CD4-positive, alpha-beta T cell treated with Interleukin-15 for 4 hours (primary cell): Measurements from ENCODE around the gene DAPK1.

Source experiments
- DNase-seq: peaks from one replicate; pipeline ENCODE4 v3.0.0-alpha.2; 2020; ENCODE audit warnings: low spot score

The DAPK1 gene

DNA sequence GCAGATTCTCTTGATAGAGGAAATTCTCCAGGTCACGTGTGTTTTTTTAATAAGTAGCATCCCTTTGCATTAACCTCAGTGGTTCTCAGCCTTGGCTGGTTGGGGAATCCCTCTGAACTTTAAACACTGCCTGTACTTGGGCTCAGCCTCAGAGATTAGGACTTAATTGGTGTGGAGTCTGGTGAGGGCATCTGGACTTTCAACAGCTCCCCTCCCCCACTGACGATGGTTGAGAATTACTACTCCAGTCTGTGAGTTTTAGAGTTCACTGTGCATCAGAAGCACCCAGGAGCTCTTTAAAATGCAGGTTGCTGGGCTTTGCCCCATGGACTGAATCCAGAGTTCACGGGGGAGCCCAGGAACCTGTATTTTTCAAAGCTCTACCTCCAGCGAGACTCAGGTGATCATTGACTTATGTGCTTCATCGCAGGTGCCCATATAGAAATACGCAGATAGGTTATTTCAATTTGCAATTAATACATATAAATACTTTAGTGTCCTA is 71.4 kb downstream of the DAPK1 start:
- DNase-seq, result no peak

DNA sequence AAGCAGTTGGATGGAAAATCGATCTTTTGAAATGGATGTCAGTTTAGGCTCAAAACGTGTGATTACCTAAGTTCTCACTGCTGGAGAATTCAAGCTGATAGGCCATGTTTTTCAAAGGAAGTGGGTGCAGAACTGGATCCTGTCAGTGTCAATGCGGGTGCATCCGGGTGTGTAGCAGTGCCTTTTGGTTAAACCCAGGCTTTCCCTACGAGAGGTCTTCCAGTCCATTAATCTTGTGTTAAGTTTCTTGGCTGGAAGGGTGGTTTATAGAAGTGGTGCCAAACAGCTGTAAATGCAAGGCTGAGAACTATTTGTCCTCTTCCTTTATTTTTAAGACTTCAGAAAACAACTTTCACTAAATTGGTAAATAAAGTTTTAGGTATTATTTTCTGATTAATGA is 71.9 kb downstream of the DAPK1 start:
- no peak for DNase-seq

DNA sequence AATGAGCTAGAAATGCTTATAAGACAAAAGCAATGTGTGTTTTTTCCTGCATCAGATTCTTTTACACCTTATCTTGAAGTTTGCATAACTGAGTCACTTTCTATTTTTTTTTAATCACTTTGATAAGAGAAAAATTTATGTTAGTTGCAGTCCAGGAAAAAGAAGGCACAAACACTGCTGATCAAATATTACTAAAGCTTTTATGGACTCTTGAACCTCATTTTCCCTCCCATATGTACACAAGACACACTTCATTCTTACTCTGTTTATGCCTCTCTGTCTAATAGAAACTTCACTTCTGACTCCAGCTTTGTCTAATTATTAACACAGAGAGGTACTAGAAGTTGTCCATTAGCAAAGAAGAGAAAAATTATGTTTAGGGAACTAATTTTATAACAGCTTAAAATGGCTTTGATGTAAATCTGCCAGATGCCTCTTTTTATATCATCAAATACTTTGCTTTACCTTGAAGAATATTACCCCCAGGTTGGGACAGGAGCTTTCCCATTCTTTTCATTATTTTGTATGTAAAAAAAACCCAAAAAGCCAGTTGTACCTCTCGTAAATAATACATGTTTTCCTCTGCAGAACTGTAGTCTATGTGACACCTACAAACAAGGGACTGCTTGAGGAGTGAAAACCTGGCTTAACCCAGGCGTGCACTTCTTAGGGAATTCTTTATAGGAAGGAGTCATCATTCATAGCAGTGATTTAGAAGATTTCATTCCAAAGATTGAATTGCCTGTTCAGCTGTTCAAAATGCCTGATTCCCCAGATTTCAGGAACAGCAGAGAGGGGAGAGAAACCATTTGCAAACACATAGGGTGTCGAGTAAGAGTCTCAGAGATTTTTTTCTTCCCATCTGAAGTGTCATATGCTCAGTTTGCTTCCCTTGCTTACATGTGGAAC is 72.6 kb downstream of the DAPK1 start:
- DNase-seq, result no peak

DNA sequence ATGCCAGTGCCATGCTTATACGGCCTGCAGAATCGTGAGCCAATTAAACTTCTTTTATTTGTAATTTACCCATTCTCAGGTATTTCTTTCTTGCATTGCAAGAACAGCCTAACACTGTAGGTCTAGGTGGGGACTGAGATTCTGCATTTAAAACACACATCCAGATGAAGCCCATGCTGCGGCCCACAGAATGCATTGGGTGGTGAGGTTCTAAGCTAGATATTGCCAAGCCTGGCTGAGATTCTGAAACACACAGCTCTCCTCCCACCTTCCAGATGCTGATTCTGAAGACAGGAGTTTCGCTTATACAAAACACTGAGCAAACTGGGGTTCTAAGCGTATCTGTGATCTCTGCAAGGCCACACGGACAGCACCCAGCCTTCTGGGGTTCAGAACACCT is 75.1 kb downstream of the DAPK1 start:
- no peak for DNase-seq

DNA sequence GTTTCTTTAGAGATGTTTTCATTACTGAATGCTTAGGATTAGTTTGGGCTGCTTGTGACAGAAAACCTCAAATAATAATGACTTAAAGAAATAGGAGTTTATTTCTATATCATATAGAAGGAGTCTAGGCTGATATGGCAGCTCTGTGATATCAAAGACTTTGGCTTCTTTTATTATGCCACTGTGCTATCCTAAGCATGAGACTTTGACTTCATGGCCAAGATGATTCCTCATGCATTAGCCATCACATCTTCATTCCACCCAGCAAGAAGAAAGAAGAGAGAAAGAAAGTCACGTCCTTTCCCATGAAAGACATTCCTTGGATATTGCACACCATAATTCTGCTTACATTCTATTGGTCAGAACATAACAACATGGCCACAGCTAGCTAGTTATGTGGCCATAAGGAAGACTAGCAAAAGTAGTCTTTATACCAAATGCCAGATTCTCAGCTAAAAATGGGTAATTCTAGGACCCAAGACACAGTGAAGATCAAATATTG is 76.2 kb downstream of the DAPK1 start:
- DNase-seq, result no peak

DNA sequence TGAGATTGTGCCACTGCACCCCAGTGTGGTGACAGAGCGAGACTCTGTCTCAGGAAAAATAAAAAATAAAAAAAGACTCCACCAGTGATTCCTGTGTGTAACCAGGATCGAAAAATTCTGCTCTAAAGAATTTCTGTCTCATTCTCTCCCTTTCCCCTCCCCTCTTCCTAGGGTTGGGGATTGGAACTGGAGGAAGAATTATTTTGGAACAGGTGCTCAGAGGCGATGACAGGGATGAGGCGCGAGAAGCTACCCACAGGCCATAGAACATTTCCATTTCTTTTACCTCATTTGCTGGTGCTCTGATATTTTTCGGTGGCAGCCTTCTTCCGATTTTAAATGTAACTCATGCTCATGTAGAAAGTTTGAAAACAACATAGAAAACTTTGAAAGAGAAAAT is 80.1 kb downstream of the DAPK1 start:
- no peak for DNase-seq

DNA sequence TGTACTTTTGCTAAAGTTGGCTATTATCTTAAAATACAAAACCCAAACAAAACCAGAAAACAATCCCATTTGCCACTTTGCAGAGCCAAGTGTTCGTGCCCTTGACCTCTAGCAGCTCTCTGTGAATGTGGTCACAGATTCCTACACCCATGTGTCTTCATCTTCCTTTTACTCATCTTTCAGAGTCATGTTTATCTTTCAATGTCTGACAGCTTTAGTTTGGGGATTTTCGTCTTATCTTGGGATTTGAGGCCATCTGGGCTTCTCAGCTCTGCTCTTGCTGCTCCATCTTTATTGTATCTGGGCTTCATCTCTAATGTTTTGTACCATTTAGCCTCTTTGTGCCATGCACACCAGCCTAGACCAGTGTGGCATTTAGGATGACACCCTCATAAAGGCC is 81.0 kb downstream of the DAPK1 start:
- no peak for DNase-seq

DNA sequence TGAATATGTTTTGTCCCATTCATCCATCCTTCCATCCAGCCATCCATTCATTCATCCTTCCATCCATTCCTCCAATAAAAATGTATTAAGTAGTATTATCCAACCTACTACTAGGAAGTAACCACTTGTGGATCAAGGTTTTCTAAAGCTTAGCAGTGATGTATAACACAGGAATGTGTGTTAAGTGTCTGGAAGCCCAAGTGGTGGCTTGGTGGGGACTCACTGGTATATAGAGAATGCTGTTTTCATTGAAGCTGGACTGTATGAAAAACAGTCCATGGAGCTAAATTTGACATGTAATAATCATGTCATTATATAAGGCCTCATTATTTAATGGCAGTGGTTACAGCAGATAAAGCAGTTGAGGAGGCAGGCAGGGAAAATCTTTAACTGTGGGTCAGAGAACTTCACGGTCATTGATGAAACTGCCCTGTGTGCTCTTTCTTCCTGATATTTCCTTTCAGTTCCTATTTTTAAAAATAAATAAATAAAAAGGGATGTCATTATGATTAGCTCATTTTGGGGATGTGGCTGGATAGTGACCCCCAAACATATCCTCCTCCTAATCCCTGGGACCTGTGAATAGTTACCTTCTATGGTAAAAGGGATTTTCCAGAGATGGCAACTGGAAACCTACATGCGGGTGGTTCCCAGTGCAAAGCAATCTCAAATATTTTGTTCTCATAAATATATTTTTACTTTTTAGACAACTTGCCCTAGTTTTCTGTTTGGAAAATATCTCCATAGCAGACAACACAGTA is 82.3 kb downstream of the DAPK1 start:
- no peak for DNase-seq

DNA sequence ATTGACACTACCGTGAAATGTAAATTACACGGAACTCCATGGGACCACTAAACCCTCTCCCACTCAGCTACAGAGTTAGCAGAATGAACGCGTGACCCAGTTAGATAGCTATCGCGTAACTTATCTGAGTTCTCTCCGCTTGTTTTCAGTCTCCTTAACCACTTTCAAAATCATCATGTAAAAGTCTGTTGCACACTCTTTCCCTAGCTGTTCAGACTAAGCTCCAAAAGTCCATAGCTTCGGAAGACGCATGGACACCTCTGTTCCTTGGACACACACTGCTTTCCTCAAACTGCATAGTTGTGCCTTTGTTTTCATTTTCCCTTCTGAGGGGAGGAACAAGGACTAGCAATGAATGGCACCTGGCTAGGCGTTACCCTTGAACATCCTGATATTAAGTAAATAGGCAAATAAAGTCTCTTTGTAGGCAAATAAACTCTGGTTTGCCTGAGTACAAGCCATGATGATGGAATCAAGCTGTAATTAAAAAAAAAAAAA is 83.3 kb downstream of the DAPK1 start:
- DNase-seq, result no peak

DNA sequence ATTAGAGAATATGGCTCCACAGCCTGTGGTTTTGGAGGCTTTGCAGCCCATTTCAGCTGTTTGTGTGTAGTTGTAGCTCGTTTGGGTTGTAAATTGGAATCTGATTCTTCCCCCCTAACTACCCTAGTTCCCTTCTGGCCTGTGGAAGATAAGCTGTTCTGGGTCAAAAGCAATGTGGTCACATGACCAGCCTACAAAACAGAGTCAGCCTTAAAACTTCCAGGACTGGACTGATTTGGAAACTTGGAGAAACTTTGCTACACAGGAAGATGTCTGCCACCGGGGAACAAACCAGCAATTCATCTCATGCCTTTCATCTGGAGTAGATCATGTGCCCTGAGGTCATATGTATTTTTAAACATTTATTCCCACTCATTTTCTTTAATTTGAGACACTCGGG is 83.8 kb downstream of the DAPK1 start:
- no peak for DNase-seq

DNA sequence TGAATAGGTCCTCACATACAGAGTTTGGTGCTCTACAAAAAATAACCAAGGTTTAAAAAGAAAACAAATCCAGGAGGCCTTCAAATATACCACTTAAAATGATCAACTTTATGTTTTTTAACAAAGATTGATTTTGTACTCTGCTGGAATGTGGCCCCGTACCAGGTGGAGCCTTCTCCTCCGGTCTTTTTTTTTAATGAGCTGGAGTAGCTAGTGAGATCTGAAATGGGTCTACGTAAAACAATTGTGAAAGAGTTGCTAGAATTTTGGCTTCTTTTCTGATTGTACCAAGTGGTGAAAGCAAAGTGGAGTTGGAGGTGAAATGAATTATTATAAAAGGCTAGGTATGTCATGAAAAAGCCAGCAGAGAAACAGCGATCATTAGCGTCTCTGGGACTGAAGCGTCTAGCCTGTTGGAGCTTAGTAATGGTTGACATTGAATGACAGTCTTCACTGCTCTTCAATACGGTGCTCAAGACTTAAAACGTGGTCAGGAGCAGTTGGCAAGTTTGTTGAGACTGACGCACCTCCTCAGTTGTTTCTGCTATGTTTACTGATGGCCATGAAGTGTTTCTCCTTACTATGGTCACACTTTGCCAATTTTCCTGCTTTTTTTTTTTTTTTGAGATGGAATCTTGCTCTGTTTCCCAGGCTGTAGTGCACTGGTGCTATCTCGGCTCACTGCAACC is 84.4 kb downstream of the DAPK1 start:
- DNase-seq, result no peak

DNA sequence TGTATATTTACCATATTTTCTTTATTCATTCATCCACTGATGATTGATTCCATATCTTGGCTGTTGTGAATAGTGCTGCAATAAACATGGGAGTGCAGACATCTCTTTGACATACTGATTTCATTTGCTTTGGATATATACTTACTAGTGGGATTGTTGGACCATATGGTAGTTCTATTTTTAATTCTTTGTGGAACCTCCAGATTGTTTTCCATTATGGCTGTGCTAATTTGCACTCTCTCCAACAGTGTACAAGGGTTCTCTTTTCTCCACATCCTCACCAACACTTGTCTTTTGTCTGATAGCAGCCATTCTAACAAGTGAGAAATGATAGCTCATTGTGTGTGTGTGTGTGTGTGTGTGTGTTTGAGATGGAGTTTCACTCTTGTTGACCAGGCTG is 86.7 kb downstream of the DAPK1 start:
- DNase-seq, result no peak

DNA sequence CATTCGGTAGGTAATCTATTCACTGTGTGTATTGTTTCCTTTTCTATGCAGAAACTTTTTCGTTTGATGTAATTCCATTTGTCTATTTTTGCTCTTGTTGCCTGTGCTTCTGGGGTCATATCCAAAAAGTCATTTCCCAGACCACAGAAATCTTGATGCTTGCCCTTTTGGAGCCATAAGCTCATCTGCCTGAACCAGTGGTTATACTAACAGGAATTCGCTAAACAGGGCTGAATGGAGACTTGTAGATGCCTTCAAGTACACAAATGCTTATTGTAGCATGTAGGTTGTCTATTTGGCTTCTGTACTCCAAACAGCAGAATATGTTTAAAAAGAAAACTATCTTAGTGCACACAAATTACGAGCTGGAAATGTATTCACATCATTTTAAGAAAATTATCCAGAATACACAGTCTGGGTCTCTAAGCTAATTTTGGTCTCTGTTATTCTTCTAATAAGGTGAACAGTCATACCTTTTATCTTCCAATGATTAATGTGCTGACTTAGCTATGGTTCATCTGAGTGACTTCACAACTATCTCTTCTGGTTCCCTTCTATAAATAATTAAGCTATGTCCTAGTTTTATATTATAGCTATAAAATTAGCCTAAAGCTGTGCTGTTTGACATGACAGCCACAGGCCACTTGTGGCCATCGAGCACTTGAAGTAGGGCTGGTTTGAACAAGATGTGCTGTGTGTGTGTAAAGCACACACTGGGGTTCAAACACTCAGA is 87.6 kb downstream of the DAPK1 start:
- DNase-seq, result no peak

DNA sequence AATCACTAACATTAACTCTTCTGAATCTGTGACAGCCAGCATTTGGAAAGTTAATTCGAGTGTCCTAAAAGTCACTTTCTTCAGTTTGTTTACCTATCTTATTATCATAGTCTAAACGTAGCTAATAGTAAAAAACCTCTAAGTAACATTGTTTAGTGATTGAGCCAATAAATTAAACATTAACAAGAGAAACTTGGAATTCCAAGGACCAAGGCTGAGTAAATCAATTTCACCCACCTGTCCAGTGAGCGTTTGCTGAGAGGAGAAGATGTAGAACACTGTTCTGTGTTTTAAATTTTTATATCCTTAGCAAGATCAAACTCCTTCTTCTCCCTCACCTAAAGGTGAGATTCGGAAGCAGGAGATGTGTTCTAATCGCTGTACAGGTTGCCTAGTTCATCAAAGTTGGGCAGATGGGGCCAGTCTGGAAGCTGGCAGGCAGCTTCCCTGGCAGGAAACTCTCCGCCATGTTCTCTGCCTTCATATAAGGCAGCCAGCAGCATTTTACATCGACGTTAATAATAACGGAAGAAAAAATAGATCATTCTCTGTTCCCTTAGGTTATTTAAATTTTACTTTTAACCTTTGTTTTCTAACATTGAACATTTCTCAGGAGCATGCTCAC is 89.2 kb downstream of the DAPK1 start:
- no peak for DNase-seq

DNA sequence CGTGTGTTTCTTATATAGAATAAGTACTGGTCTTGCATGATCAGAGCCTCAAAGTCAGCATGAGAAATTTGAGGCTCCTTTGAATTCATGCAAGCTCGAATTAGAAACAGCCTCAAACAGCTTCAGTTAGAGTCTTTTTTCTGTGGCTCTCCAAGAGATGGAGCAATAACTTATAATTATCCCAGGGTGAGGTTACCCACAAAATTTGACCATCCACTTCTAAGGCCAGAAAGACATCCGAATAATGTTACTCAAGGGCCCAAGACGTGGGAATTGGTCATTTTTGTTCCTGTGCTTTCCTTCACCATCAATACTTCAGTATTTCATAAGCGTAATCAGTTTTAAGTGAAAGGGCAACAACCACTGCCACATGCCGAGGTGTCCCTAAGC is 89.7 kb downstream of the DAPK1 start:
- no peak for DNase-seq

DNA sequence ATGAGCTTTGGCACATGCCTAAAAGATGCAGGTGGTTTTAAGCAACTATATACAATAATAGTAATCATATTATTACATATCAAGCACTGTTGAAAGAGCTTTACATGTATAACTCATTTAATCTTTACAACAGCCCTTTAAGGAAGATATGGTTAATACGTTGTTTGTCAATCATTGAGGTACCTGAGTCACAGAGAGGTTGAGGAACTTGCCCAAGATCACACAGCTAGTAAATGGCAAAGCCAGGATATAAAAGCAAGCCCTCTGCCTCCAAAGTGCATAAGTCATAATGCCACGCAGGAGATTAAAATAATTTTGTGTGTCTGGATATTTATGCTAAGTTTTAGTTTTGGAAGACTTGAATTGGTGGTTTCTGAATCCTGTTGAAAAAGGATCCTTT is 90.2 kb downstream of the DAPK1 start:
- DNase-seq, result no peak

DNA sequence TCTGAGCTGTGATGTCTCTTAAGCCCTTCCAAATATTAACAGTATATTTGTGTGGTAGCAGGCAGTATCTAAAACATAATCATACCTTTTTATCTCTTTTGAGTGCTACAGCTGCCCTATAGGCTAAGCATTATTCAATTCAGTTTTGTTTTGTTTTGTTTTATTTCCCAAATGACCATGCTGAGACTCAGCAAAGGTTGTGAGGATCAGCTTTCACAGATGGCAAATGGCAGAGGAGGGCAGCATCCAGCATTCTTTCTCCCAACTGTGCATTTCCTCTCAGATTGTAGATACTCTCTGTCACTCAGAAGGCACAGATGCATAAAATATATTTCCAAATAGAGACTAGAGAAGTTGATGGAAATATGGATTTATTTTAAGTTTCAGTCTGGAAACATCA is 90.7 kb downstream of the DAPK1 start:
- DNase-seq, result no peak

DNA sequence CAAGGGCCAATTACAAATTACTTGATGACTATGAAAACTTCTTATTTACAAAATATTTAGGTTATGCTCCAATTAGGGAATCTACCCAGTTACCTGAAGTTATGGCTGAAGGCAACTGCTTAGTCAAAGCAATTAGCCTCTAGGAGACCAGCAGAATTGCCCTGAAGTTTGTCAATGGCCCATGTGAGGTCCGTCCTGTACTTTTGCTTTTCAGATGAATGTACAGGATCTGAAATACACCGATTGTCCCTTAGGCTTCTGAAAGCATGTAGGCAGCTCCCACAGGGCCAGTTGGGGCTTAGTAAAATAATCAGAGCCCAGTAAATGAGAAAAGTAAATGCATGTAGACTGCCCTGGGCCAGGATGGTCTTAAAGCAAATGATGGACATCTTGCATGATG is 93.3 kb downstream of the DAPK1 start:
- no peak for DNase-seq

DNA sequence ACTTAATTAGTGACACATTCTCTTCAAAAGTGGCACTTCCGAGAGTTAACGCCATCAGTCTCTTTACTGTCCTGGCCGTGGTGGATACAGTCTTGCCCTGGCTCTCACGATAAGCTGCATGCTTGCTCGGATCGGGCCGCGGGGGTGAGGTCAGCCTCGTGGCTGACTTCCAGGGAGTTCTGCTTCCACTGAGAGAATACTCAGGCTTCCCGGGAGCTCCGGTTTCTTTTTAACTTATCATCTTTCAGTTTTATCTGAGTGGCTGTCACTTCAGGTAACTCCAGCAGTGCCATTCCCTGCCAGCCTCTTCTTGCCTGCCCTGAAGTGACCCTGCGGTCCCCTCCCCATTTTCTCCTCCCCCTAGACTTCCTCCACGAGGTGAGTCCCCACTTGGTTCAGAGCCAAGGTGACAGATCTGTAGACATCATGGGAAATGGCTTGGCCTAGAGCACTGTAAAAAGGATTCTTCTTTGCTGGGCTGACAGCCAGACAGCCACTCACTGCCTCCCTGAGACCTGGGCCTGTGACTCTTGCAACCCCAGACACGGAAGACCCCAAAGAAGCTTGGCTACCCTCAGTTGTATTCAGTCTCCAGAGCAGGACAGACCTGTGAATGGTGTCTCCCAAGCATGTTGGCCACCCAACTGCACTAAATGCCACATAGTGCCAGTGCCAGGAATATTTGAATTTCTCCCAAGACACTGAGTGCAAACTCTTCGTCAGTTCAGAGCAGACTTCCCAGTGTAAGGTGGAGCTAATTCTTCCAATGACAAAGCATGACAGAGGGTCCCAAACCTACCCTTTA is 95.1 kb downstream of the DAPK1 start:
- no peak for DNase-seq

DNA sequence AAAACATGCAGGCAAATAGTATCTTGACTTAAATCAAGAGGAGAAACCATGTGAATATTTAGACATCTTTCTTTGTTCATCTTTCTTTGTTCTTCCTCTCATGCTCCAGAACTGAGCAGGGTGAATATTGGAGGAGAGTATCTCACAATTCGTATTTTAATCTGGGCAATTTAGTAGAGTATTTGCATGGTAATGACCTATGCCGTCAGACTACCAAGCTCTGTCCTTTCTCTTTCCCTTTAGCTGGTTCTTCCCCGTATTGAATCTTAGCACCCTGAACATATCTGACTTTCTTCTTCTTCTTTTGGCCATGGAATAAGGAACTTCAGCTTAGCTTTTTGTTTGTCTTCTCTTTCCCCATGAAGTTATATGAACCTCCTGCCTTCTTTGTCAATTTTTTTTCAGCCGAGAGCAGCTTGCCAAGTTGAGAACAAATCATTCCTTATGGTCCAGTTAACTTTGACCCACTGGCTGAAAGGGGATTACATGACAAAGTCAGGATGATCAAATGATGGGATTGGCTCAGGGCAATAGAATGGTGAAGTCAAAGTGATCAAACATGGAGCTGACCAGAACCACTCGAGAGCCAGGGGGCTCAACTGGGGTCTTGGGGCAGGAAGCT is 95.8 kb downstream of the DAPK1 start:
- DNase-seq, result no peak
